NAMALWA (cell line): ENCODE measurements around the gene C16orf74.
A peak's percentile ranks its signal among the peaks of the same experiment; 100 is the strongest.

Experiments
- DNase-seq: peaks from one replicate; pipeline ENCODE4 v3.0.0-alpha.2; 2015; ENCODE audit warnings: low spot score

Gene C16orf74

GRCh38 chr16:85750827-85751697, at the start of gene C16orf74:
TSS of gene C16orf74 (minus strand) at chr16:85751096. CDS start at chr16:85735217, 15,879 bp downstream.
- peak; percentile 76 for DNase-seq

DNA sequence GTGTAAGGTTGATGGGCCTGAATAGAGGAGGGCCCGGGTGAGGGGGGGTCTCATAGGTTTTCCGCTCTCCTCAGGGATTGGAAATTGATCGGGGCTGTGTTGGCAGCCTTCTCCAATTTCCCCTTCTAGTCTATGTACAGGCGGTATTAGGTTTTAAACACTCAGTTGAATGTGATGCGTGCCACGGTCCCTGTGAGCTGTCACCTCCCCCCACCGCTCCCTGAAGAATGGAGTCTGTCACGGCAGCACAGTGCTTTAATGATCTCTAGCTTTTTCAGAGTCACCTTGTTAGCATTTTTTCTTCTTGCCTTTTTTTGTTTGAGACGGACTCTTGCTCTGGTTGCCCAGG, 49.4 kb upstream of the C16orf74 start:
- DNase-seq: no peak

DNA sequence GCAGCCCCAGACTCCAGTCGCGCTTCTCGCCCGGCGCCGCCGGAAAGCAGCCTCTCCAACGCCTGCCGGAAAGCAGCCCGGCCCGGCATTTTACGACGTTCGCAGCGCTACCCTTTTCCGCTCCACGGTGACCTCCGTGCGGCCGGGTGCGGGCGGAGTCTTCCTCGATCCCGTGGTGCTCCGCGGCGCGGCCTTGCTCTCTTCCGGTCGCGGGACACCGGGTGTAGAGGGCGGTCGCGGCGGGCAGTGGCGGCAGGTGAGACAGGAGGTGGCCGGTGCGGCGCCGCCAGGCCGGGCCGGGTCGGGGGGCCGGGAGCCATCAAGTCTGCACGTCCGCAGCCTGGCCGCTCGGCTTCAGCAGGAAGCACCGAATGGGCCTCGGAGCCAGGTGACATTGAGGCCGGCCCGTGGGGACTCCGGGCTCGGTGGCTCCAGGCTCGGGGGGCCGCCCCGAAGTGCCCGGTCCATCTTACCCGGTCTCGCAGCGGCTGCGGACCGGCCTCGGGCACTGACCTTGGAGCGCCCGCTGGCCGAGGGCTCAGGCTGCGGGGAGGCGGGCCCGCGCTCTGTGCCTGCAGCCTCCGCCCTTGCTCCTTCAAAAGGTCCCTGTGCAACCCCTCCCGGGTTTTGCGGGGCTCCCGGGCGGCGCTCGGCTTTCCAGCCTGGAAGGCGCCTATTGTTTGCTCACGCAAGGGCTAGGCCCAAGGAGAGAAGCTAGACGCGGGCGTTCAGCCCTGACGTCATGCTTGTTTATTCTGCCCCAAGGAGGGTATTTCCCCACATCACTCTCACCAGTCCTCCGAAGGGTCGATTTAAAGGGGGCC, 48.8 kb upstream of the C16orf74 start, which contains the start of the genes COX4I1 and EMC8:
Gene COX4I1 (plus strand): TSS at position 199 of the 824 bp plus-strand sequence. CDS start 1,511 bp downstream, outside the sequence.
Gene EMC8 (minus strand): TSS at position 48 of the 824 bp plus-strand sequence. CDS start 249 bp downstream, outside the sequence.
- peak; percentile 93 for DNase-seq

DNA sequence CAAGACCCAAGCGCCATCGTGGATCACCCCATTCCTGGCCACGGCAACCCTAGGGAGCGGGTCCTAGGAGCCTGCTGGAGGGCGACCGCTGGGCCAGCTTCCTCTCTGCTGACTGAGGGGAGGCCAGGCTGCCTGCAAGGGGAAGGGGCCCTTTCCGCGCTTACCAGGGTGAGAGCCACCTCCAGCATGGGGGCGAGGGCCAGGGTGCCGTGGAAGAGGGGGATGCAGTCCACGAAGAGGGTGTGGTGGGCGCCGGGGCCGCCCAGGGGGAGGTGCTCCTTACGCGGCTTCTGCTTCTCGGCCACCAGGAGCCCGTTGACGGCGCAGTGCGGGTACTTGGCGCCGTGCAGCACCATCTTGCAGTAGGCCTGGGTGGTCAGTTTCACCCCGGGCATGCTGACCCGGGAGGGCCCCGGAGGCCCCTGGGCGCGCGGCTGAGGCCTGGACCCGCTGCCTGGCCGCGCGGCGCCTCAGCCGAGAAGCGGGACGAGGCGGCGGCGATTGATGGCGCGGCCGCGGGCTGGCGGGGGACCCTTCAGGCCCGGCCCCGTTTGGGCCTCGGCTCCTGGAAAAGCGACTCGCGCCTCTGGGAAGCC, 48.1 kb upstream of the C16orf74 start:
- DNase-seq: peak; percentile 64

- DNase-seq: no peak
Observed at GRCh38 chr16:85798283-85798776, 47.4 kb upstream of the C16orf74 start.

- no peak for DNase-seq
Observed at GRCh38 chr16:85796599-85796998, 45.7 kb upstream of the C16orf74 start.

DNA sequence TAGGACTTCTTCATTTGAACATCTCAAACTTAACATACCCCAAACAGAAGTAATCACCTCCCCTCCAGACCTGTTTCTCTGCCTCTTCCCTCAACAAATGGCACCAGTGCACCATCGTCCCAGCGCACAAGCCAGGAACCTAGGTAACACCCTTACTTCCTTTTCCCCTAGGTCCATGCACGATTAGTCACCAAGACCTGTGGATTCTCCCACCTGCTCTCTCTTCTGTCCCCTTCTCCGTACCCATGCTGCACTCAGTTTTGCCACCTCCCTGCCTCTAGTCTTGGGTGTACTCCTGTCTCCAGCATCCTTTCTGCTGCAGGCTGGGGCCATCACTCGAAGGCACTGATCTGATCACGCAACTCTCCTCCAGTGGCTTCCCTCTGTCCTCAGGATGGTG, 45.3 kb upstream of the C16orf74 start:
- no peak for DNase-seq

- no peak for DNase-seq
Observed at GRCh38 chr16:85794696-85795095, 43.8 kb upstream of the C16orf74 start.

DNA sequence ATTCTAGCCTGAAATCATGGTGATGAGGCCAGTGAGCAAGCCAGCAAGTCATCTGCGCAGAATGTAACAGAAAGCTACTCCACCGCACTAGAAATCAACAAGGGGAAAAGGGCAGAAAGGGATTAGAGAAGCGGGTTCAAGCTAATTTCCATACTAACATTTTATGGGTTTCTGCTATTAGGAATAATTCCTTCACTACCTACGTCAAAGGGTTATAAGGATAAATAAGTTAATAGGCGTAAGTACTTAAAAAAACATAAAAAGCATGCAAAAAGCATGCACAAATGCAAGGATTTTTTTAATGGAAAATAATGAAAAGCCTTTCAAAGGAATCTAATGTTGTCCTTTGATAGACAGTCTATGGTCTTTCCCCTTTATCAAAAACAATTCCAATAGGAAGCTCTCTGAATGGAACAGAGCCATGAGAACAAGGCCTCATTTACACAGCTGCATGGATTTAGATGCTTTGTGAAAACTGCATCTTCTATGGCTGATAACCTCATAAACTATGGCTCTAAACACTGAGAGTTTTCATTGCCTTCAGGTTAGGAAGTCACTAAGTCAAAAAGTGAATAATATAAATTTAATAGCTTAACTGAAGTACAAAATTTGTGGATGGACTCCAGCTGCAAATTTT, 42.9 kb upstream of the C16orf74 start:
- no peak for DNase-seq

GRCh38 chr16:85789773-85790172, 38.9 kb upstream of the C16orf74 start:
- DNase-seq: no peak

GRCh38 chr16:85788819-85789218, 37.9 kb upstream of the C16orf74 start:
- DNase-seq: no peak

DNA sequence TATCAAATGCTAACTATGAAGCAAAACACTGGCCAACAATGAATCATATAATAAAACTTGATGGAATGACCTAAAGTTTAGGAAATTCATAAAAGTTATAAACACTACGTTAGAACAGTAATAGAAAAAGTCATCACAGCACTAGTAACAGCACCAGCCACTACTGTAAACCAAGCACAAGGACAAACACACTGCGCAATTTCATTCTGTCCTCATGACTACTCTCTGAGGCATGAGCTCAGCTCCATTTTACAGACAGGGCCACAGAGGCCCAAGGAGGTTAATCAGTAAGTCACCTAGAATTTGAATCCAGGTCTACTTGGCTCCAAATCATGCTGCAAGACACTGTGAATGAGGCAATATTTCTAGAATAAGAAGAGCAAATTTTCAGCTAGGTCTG, 35.0 kb upstream of the C16orf74 start:
- no peak for DNase-seq

DNA sequence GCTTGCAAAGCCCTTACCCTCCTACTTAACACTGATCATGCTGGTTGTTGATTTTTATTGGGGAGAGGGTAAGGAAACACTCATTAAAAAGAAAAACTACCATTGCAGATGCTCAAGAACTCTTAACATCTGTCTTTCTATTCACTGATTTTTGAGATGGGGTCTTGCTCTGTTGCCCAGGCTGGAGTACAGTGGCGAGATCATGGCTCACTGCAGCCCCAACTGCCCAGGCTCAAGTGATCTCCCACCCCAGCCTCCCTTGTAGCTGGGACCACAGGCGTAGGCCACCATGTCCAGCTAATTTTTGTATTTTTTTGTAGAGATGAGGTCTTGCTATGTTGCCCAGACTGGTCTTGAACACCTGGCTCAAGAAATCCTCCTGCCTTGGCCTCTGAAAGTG, 33.9 kb upstream of the C16orf74 start:
- DNase-seq: no peak

DNA sequence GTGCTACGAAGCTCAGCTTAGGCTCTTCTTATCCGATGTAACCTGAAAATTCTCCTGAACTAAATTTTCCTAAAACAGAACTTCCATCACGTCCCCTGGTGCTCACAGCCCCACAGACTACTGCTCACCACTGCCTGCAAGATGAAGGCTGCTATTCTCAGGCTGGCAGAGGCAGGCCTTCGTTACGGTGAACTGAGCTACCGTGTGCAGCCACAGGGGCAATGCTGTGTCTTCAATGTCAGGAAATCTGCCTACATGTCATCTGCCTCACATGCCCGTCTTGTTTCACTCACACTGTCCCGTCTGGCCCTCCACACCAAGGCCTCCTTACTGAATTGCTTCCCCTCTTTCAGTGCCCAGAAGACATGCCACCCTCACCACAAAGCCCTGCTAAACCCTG, 32.5 kb upstream of the C16orf74 start:
- peak; percentile 19 for DNase-seq

DNA sequence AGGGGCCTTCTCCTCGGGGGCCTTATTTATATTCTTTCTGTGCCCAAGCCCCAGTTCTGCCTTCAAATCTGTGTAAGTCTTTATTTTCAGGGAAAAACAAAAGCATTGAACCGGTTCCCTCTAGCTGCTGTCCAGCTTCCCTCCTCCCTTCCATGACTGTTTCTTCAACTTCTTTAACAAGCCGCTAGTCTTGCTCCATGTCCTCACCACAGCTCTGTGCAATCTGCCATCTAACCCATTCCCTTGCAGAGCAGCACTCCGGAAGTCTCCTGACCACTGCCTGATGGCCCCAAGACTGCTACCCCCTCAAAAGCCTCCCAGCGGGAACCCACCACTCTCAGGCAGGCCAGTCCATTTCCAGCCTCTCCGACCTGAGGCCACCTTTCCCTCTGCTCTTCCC, 31.6 kb upstream of the C16orf74 start:
- DNase-seq: no peak

DNA sequence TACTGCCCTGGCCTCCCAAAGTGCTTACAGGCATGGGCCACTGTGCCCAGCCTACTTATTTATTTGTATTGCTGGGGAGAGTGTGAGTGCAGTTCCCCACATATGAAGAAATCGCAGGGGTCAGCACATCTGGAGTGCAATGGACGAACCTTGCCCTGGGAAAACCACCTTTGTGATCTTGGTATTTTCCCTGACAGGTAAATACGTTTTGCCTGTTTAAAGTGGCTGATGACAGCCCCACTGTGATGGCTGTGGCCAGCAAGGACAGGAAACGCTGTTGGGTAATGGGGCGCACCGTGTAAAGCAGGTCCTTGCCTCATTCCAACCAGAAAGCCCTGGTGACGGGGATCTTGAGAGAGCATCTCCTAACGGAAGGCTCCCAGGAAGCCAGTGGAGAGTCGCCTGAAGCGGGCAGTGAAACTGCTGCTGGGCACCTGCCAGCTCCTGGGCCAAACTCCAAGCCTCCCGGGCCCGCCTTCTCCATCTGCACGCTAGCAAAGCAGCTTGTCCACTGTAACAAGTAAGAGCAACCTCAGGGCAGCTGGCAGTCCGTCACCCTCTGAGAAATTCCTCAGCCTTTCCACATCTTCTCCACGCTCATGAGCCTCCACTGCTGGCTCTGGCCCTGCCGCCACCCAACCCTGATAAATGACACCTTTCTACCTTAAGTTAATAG, 30.9 kb upstream of the C16orf74 start:
- no peak for DNase-seq

DNA sequence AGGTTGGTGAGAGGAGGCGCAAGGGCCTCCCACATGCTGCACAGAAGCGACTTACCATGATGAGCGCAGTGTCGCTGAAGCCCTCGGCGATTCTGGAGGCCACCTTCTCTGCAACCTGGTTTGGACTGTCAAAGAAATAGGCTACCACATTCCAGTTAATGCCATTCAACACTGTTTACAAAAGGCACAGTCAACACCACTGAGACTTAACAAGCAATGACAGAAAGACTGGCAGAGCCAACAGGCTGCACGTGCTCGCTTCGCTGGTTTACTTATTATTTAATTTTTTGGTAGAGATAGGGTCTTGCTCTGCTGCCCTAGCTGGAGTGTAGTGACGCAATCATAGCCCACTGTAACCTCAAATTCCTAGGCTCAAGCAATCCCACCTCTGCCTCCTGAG, 30.3 kb upstream of the C16orf74 start:
- DNase-seq: no peak

GRCh38 chr16:85780281-85780680, 29.4 kb upstream of the C16orf74 start:
- DNase-seq: no peak

DNA sequence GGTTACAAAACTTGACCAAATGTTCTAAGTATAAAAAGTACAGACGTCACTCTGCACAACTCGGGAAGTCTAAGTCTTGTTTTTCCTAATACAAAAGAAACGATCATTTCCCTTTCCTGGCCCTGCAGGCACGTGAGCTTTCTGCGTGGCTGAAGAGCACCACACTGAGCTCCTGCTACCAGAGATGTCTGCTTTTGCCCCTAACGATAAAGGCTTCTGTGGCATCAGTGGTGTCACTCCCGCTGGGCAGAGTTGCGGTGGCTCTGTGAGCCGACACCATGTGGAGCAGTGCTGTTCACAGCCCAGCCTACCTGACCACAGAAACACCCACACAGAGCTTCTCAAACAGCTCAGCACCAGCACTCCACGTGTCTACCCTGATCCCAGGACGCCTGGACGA, 28.0 kb upstream of the C16orf74 start:
- DNase-seq: no peak

GRCh38 chr16:85777583-85778310, 26.9 kb upstream of the C16orf74 start:
- no peak for DNase-seq

- DNase-seq: no peak
Observed at GRCh38 chr16:85774811-85775210, 23.9 kb upstream of the C16orf74 start.
